NCI-H187 treated with DMSO at 0.1 percent for 48 hours (cell line): ENCODE measurements around the gene MTCH1.
"Not testable (repeated sequence)": the region's sequence is repeated elsewhere in the genome, so short reads cannot be mapped to it uniquely, and the experiment has no call there.

Experiments used
- DNase-seq: peaks from one replicate; lab custom pipeline; 2025; lab: John Stamatoyannopoulos, UW

MTCH1 gene

DNA sequence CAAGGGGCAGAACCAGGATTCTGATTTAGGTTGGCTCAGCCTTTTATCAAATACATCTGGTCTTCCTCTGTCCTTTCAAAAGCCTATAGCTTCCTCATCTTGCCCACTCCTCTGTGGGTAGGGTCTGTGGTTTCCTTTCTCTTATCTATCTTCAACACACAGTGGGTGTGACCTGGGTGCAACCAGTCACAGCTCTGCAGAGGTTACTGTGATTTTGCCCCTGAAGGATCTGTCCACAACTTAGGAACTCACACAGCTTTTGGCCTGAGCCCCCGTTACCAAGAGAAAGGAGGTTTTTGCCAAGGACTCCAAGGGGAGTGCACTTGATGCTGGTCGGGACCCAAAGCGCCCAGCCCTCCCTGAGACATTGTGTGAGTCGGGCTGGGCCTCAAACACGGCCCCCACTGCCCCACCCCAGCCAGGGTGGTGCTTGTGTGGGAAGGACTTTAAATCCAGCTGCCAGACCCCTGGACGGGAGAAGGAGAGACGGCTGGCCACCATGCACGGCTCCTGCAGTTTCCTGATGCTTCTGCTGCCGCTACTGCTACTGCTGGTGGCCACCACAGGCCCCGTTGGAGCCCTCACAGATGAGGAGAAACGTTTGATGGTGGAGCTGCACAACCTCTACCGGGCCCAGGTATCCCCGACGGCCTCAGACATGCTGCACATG, 31.6 kb downstream of the MTCH1 start, which contains the start of gene PI16:
Gene PI16, plus strand, starts transcription at position 477 of the 670 bp plus-strand sequence. Its CDS starts 23 bp downstream, at position 500.
- no peak for DNase-seq

DNA sequence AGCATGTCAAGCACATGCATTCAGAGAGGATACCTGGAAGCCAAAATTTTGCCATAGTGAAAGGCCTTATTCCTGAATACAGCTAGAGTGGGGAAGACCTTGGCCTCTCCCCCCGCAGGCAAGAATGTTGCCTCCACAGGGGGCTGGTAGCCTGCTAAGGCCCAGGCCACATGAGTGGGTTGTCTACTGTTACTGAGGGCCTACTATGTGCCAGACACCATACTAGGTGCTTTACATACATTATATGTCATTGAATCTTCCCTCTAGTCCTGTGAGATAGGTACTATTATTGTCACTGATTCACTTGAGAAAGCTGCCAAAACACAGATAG, 32.1 kb downstream of the MTCH1 start:
- no peak for DNase-seq

DNA sequence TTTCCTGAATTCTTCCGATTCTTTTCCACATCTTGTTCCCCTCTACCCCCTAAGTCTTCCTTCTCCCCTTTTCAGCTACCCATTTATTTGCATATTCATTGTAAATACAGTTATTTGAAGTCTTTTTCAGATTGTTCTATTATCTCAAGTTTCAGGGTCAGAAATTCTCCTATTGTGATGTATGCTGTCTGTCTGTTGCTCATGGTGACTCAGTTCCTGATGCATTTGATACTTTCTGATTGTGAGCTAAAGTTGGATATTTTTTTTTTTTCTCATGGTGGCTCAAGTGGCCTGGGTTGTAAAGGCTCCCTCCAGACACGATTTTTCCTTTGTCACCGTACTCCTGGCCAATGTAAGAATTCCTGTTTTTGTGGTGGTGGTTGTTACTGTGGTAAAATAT, 36.4 kb downstream of the MTCH1 start:
- DNase-seq, result no peak

- not testable (repeated sequence) for DNase-seq
These were observed 36.9 kb downstream of the MTCH1 start for GRCh38 chr6:36949076-36949475.

GRCh38 chr6:36947570-36948351, 38.2 kb downstream of the MTCH1 start:
- DNase-seq, result no peak

GRCh38 chr6:36946526-36946925, 39.5 kb downstream of the MTCH1 start:
- no peak for DNase-seq

GRCh38 chr6:36945301-36945700, 40.7 kb downstream of the MTCH1 start:
- no peak for DNase-seq

- no peak for DNase-seq
These were observed 41.3 kb downstream of the MTCH1 start for GRCh38 chr6:36944650-36945049.

GRCh38 chr6:36942329-36942728, 43.7 kb downstream of the MTCH1 start:
- DNase-seq, result not testable (repeated sequence)

GRCh38 chr6:36941561-36941960, 44.4 kb downstream of the MTCH1 start:
- DNase-seq, result not testable (repeated sequence)

- DNase-seq, result no peak
These were observed 46.0 kb downstream of the MTCH1 start for GRCh38 chr6:36940027-36940426.

DNA sequence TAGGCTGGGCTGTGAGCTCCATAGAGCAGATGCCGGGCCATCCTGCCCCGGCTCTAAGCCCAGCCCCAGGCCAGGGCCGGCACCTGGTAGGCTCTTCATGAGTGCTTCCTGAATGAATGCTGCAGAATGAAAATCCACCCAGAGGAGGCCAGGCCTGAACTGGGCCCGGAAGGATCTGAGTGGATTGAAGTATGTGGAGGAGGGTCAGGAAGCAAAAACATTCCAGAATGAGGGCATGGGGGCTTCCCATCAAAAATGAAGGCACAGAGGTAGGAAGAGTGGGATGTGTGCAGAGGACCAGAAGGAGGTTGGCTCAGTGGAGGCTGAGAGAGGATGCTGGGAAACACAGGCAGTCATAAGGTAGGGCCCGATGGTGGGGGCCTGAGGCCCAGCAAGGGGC, 47.0 kb downstream of the MTCH1 start:
- DNase-seq, result not testable (repeated sequence)

DNA sequence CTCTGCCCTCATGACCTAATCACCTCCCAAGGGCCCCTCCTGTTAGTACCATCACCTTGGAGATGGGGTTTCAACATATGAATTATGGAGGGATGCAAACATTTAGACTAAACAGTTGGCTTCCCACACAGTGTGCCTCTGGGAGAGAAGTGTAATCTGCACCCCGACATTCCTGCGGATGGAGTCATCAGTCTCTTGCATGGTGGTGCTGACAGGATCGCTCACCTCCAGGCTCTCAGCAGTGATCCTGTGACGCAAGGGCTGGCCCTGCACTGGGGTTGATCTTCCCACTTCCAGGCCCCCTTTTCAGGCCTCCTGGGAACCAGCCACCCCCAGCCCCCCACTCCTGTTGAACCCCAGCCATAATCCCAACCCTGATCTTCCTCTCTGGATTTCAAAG, 47.5 kb downstream of the MTCH1 start:
- DNase-seq, result no peak

DNA sequence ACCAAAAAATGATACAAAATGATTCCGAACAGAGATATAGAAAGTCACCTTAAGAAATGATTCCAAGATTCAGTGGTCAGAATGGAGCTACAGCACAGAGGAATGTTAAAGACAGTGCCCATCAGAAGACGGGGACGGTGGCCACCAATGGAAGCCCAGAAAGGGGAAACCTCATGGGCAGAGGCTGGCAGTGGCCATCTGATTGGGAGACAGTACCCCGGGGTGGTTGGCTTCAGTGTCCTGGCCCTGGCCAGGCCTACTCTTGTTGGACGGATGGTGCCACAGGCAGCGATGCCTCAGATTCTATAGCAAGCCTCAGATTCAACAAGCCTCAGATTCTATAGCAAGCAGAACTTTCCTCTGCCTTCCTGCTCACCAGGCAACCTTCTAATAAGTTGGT, 48.1 kb downstream of the MTCH1 start:
- DNase-seq, result no peak

DNA sequence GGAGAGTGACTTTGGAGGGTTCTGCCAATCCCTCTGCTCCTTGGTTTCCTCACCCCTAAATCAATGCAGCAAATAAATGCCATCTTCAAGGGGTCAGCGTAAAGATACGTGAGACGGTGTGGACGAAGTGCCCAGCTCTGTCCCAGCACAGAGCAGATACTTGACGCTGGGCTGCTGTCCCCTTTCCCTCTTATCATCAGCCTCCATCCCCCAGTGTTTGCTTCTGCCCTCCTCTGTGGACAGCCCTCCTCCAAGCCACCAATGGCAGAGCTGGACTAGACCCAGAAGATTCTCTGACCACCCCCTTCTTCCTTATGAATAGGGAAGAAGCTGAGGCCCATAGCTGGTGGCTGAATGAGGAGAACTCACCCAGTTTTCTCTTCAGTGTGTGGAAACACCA, 49.2 kb downstream of the MTCH1 start:
- no peak for DNase-seq

DNA sequence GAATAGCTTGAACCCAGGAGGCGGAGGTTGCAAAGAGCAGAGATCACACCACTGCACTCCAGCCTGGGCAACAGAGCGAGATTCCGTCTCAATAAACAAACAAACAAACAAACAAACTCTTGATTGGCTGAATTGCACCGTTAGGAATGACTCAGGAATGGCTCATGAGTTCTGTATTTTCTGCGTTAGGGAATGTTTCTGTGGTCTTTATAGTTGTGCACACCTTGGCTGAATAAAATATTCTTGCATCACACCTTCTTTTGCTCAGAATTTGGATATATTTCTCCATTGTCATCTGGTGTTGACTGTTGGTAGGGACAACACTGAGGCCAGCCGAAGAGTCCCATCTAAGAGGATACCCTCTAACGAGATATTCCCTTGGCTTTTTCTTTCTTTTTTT, 51.1 kb downstream of the MTCH1 start:
- DNase-seq, result no peak

- no peak for DNase-seq
These were observed 52.5 kb downstream of the MTCH1 start for GRCh38 chr6:36933519-36933918.

GRCh38 chr6:36933102-36933501, 52.9 kb downstream of the MTCH1 start:
- DNase-seq, result no peak

GRCh38 chr6:36930483-36930882, 55.5 kb downstream of the MTCH1 start:
- no peak for DNase-seq

- peak; percentile 22 for DNase-seq
These were observed 56.4 kb downstream of the MTCH1 start for GRCh38 chr6:36929607-36930006.

GRCh38 chr6:36929152-36929551, 56.8 kb downstream of the MTCH1 start:
- DNase-seq, result no peak

DNA sequence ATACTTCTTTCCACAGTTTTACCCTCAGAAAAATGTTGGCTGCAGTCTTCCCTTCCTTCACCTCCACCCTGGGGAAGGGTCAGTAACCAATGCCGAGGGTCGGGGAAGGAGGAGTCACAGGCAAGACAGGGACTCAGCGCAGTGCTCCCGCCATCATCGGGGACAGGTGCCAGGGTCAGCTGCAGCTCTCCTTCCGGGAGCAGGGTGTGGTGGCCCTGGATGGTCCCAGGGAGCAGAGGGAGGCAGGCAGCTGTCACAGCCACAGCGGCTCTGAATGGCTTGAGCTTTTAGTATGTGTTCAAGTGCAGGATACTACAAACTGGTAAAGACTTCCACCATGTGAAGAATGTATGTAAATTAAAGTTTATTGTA, 57.5 kb downstream of the MTCH1 start:
- no peak for DNase-seq

- peak; percentile 30 for DNase-seq
These were observed 58.1 kb downstream of the MTCH1 start for GRCh38 chr6:36927691-36928546.
